HG03565 (cell line): ENCODE data around the gene FFAR3.

Experiments used
- ATAC-seq: cut with Tn5 transposase; IDR thresholded peaks from one replicate; pipeline ENCODE4 v1.9.1; 2021; ENCODE audit warnings: mild to moderate bottlenecking, moderate library complexity; ENCODE audit not compliant: unreplicated experiment

FFAR3 gene

GRCh38 chr19:35357867-35358573, at the start of gene FFAR3:
TSS of gene FFAR3 (plus strand) at chr19:35358460. CDS start at chr19:35358891, 431 bp downstream.
- no peak for ATAC-seq

GRCh38 chr19:35308910-35309309, 49.4 kb upstream of the FFAR3 start:
- no peak for ATAC-seq

GRCh38 chr19:35309481-35310279, 48.6 kb upstream of the FFAR3 start:
- no peak for ATAC-seq

- ATAC-seq = no peak
These were observed 47.9 kb upstream of the FFAR3 start for GRCh38 chr19:35310331-35310730.

- ATAC-seq = no peak
These were observed 47.3 kb upstream of the FFAR3 start for GRCh38 chr19:35310811-35311465.

GRCh38 chr19:35311901-35312665, 46.2 kb upstream of the FFAR3 start:
- ATAC-seq = no peak

- no peak for ATAC-seq
These were observed 44.7 kb upstream of the FFAR3 start for GRCh38 chr19:35313587-35313986.

- ATAC-seq = no peak
These were observed 44.2 kb upstream of the FFAR3 start for GRCh38 chr19:35314031-35314430.

GRCh38 chr19:35314858-35315470, 43.3 kb upstream of the FFAR3 start:
- no peak for ATAC-seq

- no peak for ATAC-seq
These were observed 42.4 kb upstream of the FFAR3 start for GRCh38 chr19:35315883-35316282.

- no peak for ATAC-seq
These were observed 41.7 kb upstream of the FFAR3 start for GRCh38 chr19:35316560-35316959.

GRCh38 chr19:35317464-35318043, 40.7 kb upstream of the FFAR3 start:
- no peak for ATAC-seq

GRCh38 chr19:35318679-35319448, 39.4 kb upstream of the FFAR3 start:
- no peak for ATAC-seq

- no peak for ATAC-seq
These were observed 38.1 kb upstream of the FFAR3 start for GRCh38 chr19:35320065-35320713.

GRCh38 chr19:35321291-35321690, 37.0 kb upstream of the FFAR3 start:
- no peak for ATAC-seq

GRCh38 chr19:35322014-35322413, 36.2 kb upstream of the FFAR3 start:
- no peak for ATAC-seq

- ATAC-seq = no peak
These were observed 30.6 kb upstream of the FFAR3 start for GRCh38 chr19:35327642-35328041.

GRCh38 chr19:35328851-35329285, 29.4 kb upstream of the FFAR3 start, which contains the start of gene CD22:
TSS of gene CD22 (plus strand) at chr19:35329187. CDS start at chr19:35332041, 2,854 bp downstream.
- no peak for ATAC-seq

GRCh38 chr19:35329323-35329722, 28.9 kb upstream of the FFAR3 start:
- ATAC-seq = no peak
